GM21423 (cell line): Measurements from ENCODE around the gene CTSL.

Source experiments
- ATAC-seq: cut with Tn5 transposase; IDR thresholded peaks from one replicate; pipeline ENCODE4 v1.9.1; 2021; ENCODE audit warnings: mild to moderate bottlenecking, moderate library complexity; ENCODE audit not compliant: unreplicated experiment

Gene CTSL

DNA sequence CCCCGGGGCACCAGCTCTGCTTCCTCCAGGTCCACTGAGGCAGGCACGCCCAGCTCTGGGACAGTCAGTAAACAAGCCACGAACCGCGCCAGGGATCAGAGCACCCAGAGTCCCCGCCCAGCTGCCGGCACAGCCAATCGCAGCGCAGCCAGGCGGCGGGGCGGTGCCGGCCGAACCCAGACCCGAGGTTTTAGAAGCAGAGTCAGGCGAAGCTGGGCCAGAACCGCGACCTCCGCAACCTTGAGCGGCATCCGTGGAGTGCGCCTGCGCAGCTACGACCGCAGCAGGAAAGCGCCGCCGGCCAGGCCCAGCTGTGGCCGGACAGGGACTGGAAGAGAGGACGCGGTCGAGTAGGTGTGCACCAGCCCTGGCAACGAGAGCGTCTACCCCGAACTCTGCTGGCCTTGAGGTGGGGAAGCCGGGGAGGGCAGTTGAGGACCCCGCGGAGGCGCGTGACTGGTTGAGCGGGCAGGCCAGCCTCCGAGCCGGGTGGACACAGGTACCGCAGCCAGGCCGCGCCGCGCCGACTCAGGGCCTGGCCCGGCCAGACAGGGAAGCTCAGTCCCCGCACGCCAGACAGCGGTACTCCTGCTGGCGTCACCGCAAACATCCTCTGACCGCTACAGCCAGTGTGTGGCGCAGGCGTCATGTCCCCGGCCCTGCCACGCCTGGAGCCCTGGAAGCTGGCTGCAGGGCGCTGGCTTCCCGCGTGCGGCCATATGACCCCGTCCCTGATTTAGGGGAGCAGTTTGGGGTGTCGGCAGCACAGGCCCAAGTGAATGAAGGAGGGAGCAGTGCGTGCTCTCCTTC, at the start of gene CTSL:
TSS of gene CTSL (plus strand) at position 220 of the 810 bp plus-strand sequence. CDS start 1,485 bp downstream, outside the sequence.
- ATAC-seq = no peak

DNA sequence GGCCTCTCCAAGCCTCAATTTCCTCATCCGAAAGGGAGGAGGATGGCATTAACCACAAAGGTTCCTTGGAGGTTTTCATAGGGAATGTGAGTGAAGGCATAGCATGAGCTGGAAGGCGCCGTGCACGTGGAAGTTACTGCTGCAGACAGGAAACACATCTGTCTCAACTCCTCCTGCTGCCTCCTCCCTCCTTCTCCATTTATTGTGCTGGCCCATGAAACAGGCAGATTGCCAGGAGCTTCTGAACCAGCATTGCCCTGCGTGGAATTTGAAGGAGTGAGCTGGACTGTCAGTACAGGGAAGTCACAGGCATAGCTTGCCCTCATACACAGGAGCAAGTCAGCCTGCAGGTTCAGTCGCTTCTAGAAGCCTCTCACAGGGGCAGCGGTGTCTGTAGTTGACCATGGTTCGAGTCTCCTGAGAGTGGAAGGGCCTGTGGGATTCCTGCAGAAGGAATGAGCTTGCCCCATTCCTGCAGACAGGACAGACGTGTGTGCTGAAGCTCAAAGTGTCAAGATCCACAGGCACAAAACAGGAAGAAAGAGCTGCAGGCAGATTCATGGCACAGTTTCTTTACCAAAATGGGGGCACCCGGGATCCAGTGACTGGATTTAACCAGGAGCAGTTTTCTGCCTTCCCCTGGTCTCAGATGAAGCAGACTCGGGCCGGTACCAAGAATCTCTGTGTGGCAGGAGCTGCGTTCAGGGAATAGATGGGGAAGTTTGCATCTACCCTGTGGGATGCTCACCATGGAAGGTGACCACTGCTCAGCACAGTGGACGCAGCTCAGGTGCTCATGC, 48.7 kb upstream of the CTSL start:
- no peak for ATAC-seq

DNA sequence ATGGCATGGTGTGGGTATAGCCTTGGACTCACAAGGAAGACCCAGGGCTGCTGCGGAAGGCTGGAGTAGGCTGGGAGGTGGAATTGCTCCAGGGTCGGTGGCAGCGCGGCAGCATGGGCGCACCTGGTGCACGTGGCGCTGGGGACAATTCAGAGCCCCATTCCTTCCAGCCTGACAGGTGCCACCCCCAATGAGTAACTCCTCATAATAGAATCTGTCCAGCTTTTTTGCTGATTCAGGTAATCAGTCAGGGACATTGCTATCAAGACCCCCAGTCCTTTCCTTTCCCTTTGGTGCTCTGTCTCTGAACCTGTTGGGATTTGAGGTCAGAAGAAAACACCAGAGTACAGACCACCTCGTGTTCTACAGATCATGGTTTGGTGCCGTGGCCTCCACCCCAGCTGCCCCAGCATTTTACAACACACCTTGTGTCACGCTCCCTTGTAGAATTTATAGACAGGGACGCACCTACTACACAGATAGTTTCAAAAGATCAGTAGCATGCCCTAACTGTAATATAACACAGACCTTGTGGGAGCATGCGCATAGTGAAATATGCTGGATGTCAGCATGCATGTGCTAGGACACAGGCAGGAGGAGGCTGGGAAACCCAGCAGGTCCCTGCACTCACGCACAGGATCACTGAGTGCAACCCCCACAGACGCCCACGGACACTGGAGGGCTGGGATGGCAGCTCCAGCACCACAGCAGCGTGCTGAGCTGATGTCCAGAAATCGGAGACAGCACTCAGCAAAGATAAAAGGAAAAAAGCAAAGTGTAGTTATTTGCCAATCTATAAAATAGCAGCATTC, 47.9 kb upstream of the CTSL start:
- ATAC-seq = no peak

DNA sequence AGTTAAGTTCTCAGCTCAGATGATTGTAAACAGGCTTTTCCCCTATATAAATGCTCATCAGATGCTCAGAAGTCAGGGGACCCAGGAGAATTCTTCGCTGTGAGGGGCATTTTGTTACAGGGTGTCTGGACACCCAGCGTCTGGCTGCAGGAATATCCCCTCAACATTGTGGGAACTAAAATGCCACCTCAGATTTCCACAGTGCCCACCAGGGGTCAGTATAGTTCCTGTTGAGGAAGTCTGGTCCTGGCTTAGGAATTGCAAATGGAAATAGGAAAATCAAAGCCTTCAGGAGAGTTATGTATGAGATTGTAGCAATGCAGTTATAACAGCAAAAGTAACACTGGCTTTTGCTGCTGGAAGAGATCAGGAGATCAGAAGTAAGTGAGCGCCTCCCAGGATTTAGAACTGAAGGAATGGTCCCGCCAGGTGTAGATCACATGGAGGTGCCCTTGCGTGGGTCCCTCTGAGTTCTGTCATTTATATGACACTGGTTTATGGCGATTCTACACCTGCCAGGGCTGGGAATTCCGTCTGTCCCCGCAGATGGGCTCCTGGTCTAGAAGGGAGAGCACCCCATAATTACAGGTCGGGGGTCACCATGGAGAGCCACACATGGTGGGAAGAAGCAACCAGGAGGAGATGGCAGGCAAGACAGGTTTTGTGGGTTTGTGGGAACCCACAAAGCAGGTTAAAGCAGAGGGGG, 47.1 kb upstream of the CTSL start:
- ATAC-seq = no peak

DNA sequence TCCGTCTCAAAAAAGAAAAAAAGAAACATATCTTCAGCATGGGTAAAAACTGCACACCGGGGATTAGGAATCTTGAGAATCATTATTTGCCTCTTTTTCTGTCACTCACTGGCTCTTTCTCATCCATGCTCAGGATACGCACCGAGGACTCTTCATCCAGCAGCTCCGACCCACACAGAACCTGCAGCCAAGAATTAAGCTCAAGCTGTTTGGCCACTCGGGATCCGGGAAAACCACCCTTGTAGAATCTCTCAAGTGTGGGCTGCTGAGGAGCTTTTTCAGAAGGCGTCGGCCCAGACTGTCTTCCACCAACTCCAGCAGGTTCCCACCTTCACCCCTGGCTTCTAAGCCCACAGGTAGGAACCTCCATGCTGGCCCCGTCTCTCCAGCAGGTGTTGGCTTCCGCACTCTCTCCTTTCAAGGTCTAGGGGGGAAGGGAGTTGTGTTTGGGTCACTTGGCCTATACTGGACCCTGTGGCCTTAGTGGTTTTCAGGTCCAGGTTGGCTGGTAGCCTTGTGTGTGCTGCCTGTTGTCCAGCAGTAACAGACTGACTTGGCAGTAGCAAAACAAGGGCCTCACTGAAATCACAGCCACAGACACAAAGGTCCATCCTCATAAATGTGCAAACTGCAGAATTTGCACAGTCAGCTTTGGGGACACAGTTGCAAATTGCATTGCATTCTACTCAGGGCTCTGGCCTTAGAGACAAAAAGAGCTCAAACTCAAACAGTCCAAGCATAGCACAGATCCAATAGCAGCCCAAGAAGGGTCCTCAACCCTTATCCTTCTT, 44.5 kb upstream of the CTSL start:
- no peak for ATAC-seq

DNA sequence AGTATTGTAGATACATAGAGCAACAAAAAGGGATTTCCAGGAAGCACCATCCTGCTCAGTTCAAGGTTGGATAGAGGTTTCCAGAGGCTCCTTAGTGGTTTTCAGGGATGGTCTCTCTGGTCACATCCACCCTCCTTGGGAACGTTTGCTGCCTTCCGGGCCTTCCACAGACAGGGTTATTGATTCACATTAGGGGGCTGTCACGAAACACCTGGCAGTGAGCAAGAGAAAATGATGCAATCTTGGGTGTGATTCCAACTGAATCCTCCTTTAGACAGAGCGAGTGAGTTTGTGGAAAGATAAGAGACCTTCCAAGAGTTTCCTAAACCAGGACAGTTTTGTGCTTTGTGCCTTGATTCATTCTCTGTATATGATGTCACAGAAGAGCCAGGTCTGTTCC, 43.8 kb upstream of the CTSL start:
- no peak for ATAC-seq

DNA sequence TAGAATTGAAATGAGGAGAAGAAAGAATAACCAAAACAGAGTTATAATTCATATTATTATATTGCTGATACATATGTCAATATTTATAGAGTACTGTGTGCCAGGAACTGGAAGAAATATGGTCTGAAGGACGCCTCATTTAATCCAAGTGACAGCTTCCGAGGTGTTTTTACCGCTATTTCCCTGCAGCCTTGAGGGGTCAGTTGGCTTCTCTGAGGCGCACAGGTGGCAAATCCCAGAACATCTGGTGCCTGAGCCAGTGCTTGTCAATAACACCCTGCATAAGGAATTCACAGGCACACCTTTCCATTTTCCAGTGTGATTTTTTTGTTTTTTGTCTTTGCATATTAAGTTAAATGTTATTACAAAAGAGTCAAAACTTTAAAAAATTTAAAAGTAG, 43.3 kb upstream of the CTSL start:
- no peak for ATAC-seq

DNA sequence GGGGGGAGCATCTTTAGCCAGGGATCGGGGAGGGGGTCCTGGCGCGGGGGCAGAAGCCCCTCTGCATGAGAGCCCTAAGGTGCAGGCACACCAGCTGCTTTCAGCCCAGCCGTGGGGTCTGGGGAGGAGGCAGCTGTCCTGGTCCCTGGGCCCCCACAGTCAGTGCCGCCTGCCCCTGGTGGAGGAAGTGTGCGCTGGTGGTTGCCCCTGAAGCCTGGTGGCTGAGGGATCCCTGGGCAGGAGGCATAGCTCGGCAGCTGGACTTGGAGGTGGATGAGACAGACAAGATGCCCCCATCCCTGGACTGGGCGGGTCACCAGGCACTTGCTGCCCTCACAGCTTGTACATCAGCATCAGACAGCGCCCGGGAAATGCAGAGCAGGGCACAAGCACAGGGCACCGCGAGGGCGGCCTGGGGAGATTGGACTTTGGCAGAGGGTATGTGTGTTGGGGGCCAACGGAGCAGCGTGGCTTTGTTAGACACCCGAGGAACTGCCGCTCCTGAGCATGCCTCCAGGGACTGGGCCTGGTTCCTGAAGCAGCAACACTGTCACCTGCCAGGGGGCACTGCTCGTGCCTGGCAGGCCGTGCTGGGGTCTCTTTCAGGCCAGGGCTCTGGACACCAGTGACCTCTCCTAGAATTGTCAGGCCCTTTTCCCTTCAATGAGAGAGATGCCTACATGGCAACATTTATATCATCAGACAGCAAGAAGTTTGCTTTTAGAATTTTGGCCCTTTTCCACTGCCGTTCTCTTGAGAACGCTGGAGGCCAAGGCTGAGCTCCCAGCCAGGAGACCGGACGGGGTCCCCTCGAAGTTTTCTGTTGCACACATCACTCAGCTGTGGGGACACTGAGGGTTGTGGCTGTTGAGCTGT, 41.9 kb upstream of the CTSL start:
- ATAC-seq = no peak

DNA sequence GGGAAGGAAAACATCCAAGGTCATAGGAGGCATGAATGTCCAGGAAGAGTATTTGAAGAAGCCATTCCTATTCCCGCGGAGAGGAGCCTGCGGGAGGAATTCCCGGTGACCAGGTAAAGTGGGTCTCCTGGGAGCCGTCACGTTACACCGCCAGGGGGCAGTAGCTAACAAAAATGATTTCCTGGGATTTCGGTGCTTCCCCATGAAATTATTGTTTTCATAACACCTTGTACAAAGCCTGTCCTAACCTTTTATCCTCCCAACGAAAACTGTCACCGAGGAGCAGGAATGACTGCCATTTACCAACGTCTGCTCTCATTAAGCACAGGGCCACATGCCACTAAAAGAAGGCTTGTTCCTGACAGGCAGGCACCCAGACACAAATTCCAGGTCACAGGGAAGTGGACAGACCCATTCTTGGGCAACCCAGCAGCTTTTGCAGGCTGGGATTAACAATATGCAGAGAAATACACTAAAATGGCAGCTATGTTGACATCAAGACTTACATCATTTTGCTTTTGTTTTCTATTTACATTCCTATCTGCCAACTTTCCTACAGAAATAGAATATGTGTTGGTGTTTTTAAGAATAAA, 41.2 kb upstream of the CTSL start:
- no peak for ATAC-seq

DNA sequence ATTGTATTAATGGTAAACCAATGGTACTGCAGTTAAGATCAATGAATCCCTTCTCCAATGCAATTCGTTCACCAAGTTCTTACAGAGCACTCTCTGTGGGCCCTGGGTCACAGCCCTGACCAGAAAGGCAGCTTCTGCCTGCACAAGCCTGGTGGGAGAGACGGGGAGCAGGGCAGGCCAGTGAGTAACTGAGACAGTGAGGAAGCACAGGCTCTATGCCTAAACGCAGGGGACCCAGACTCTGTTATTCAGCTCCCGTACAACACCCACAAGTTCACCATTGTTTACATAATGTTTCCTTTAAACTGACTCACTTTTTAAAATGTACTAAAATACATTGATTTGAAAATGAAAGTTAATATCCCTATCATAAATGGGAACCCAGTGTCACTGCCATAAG, 40.5 kb upstream of the CTSL start:
- no peak for ATAC-seq

DNA sequence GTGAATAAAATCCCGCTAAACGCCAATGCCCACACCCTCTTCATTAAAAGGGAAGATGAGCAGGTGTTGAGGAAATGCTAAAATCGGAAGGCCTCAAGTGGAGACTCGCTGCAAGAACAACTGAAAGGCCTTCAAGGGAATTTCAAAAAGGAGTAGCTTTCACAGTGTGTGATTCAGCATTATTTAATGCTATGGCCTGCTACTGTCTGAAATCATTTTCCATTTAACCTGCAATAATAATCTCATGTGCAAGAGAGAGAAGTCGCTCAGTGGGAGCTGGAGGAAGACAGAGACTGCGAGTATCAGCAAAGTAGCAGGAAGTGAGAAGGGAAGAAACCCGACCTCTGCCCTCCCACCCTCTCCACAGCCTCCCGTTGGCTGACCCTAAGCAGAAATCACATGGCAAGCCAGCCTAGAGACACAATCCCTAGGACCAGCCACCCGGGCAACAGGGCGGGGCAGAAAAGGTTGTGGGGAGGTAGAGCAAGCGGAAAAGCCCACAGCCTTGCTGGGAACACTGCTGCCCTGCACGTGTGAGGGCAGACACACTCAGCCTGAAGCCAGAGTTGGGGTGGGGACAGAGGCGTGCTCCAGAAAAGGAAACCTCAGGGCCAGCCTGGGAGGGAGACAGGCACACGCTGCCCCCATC, 39.9 kb upstream of the CTSL start:
- ATAC-seq = no peak

DNA sequence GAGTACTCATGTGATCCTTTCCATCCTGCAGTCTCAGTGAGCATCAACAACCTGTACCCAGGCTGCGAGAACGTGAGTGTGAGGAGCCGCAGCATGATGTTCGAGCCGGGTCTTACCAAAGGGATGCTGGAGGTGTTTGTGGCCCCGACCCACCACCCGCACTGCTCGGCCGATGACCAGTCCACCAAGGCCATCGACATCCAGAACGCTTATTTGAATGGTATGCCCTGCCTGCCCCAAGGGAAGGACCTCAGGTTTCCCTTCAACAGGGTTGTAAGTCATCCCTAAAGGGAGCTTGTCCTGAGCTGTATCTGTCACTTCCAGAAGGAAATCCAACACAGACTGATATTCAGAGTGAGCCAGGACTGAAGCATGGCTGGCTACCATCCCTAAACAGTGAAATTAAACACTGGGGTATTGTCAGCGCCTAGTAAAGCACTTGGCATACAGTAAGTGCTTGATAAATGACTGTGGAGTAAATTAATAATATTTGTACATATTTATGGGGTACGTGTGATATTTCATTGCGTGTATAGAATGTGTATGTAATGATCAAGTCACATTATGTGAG, 39.3 kb upstream of the CTSL start:
- ATAC-seq = no peak

DNA sequence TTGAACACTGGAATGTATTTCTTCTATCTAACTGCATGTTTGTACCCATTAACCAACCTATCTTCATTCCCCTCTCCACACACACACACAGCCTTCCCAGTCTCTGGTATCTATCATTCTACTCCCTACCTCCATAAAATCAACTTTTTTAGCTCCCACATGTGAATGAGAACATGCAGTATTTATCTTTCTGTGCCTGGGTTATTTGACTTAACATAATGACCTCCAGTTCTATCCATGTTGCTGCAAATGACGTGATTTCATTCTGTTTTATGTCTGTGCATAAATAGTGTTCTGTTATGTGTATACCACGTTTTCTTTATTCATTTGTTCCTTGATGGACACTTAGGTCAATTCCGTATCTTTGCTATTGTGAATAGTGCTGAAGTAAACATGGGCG, 38.7 kb upstream of the CTSL start:
- no peak for ATAC-seq

DNA sequence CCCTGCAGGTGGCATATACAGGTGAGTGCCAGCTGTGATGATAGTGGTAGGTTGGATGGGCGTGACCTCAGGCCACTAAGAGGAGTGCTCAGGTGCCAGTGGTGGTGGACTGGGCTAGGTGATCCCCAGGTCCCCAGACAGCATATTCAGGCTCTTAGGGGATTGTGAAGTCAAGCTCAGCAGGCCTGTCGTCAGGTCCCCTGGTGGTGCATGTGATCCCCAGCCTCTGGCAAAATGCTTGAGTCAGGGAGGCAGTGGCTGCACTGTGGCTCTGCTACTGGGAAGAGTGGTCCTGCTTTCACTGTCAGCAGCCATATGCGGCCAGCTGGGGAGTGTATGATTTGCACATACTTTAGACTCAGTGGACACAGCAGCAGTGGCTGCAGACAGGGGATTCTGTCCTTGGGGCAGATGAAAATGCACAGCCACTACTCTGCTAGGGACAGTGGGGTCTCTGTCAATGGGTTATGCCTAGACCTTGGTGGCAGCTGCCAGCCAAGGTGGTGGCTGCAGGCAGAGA, 31.6 kb upstream of the CTSL start:
- ATAC-seq = no peak

DNA sequence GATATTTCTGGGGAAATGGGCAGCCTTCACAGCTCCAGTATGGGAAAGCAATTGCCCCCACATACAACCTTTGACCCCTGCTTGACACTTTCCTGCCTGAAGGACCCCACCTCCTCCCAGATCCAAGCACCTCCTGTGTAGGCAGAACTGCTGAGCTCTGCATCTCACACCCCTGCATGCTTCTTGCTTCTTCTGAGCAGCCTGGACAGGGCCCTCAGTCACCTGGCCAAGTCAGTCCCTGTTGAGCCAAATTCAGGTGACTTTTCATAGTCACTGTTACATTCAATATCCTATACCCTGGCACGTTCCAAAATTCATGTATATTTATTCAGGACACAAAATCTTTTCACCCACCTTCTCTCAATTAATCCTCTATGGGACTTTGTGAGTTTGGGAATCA, 30.4 kb upstream of the CTSL start:
- no peak for ATAC-seq

DNA sequence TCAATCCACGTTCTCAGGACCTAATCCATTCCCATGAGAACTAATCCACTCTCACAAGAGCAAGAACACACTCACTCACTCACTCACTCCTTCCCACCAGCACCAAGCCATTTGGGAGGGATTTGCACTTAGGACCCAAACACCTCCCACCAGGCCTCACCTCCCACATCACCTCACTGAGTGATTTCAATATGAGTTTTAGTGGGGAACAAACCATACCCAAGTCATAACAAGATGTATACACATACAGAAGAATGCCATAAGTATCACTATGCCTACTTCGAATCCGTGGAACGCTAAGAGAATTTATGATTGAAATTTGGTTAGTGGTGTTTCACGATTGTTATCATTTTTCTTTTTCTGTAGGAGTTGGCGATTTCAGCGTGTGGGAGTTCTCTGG, 29.3 kb upstream of the CTSL start:
- no peak for ATAC-seq

DNA sequence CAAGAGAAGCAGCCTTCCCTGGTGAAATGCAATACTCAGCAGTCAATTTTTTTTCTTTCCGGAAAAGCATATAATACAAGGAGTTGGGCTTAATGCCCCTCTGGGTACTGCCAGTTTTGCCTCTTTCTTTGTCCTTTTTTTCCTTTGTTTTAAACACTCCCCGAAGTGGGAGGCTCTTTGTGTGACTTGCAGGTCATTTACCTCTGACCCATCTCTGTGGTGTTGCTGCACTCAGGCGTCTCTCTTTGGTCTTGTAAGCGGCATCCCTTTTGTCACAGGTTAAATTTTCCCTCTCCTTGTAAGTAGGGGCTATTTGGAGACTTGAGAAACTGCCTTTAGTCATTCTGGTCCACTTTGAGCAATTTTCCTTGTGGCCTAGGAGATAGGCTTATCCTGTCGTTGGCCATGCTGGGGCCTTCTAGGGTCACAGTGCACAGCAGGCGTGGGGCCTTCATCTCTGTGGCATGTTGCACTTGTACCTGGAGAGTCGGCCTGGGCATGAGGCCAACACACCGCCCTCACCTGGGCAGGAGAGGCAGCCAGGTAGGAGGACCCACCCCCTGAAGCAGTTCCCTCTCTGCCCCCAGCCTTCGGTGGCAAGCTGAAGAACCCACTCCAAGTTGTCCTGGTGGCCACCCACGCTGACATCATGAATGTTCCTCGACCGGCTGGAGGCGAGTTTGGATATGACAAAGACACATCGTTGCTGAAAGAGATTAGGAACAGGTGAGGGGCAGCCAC, 27.7 kb upstream of the CTSL start:
- ATAC-seq = no peak
